HG03103 (cell line): Measurements from ENCODE around the gene HOXB8.

Experiments used
- ATAC-seq: cut with Tn5 transposase; IDR thresholded peaks from one replicate; pipeline ENCODE4 v1.9.1; 2021; ENCODE audit warnings: low read depth; ENCODE audit not compliant: unreplicated experiment

HOXB8 gene

GRCh38 chr17:48615047-48615962 is at the start of gene HOXB8:
Gene HOXB8 (minus strand): TSS chr17:48615292. CDS start chr17:48614704, 588 bp downstream.
- ATAC-seq: no peak

- ATAC-seq: no peak
These were observed 48.2 kb upstream of the HOXB8 start for GRCh38 chr17:48663134-48663924.

GRCh38 chr17:48655913-48656312 is 40.8 kb upstream of the HOXB8 start:
- ATAC-seq: no peak

GRCh38 chr17:48649741-48650140 is 34.6 kb upstream of the HOXB8 start:
- no peak for ATAC-seq

GRCh38 chr17:48647963-48648245 is 32.8 kb upstream of the HOXB8 start:
- no peak for ATAC-seq

- ATAC-seq: no peak
These were observed 32.2 kb upstream of the HOXB8 start for GRCh38 chr17:48647103-48647962.

GRCh38 chr17:48646183-48647102 is 31.4 kb upstream of the HOXB8 start:
- no peak for ATAC-seq

GRCh38 chr17:48645639-48646182 is 30.6 kb upstream of the HOXB8 start:
- ATAC-seq: no peak

- no peak for ATAC-seq
These were observed 29.9 kb upstream of the HOXB8 start for GRCh38 chr17:48644910-48645557.

GRCh38 chr17:48644159-48644558 is 29.1 kb upstream of the HOXB8 start:
- no peak for ATAC-seq

- no peak for ATAC-seq
These were observed 28.6 kb upstream of the HOXB8 start for GRCh38 chr17:48643697-48644012.

- no peak for ATAC-seq
These were observed 28.0 kb upstream of the HOXB8 start for GRCh38 chr17:48642843-48643696.

GRCh38 chr17:48642059-48642842 is 27.2 kb upstream of the HOXB8 start:
- ATAC-seq: no peak

- no peak for ATAC-seq
These were observed 26.5 kb upstream of the HOXB8 start for GRCh38 chr17:48641541-48642058.

- ATAC-seq: no peak
These were observed 25.7 kb upstream of the HOXB8 start for GRCh38 chr17:48640858-48641180.

GRCh38 chr17:48639982-48640857 is 25.1 kb upstream of the HOXB8 start:
- no peak for ATAC-seq
